HepG2 (cell line): ENCODE results near the gene GDI1. TPM values are rescaled to one million over a fixed set of nuclear protein-coding genes. Genes with fewer than 3 reads are reported as not detected.

Experiments
- ATF4 ChIP-seq, 2 experiments: fragments of 450-650 bp in 1 of 2; sonication (generic) in 1 of 2; formaldehyde crosslinking; IDR thresholded peaks; 2 replicates each; pipeline versions ENCODE4 v1.5.0 to v1.8.0; 2020 to 2022; ENCODE audit warnings: mild to moderate bottlenecking in 1 of 2, missing genetic modification reagents in 1 of 2
- CERS6 ChIP-seq: sonication (generic); formaldehyde crosslinking; IDR thresholded peaks from 2 replicates; pipeline ENCODE4 v1.5.0; 2020; ENCODE audit warnings: missing genetic modification reagents
- ELF3 ChIP-seq: IDR thresholded peaks from 2 replicates; pipeline ENCODE4 v1.6.1; 2016; ENCODE audit warnings: missing genetic modification reagents, missing compliant biosample characterization
- HES4 ChIP-seq: sonication (generic); formaldehyde crosslinking; IDR thresholded peaks from 2 replicates; pipeline ENCODE4 v1.9.0; 2021; ENCODE audit warnings: mild to moderate bottlenecking, missing genetic modification reagents, borderline replicate concordance
- HOXA9 ChIP-seq: sonication (generic); formaldehyde crosslinking; IDR thresholded peaks from 2 replicates; pipeline ENCODE4 v1.8.1; 2022; ENCODE audit warnings: missing genetic modification reagents, mild to moderate bottlenecking, moderate library complexity, borderline replicate concordance
- MXI1 ChIP-seq: IDR thresholded peaks from 3 replicates; pipeline ENCODE4 v1.6.1; 2012; ENCODE audit warnings: low read depth, low read length, inconsistent platforms, borderline replicate concordance
- PHF8 ChIP-seq: sonication (generic); formaldehyde crosslinking; IDR thresholded peaks from 2 replicates; pipeline ENCODE4 v1.5.0; 2020; ENCODE audit warnings: missing genetic modification reagents
- RAD21 ChIP-seq: fragments of 450-650 bp; formaldehyde crosslinking; IDR thresholded peaks from 2 replicates; pipeline ENCODE4 v1.5.0; 2020; ENCODE audit warnings: mild to moderate bottlenecking
- SALL2 ChIP-seq: sonication (generic); formaldehyde crosslinking; IDR thresholded peaks from 2 replicates; pipeline ENCODE4 v1.8.1; 2023; ENCODE audit warnings: mild to moderate bottlenecking, missing genetic modification reagents, inconsistent platforms
- SCMH1 ChIP-seq: sonication (generic); formaldehyde crosslinking; IDR thresholded peaks from 2 replicates; pipeline ENCODE4 v1.9.0; 2021; ENCODE audit warnings: missing genetic modification reagents, mild to moderate bottlenecking, borderline replicate concordance
- SNRNP70 ChIP-seq: fragments of 200-400 bp; formaldehyde crosslinking; IDR thresholded peaks from 2 replicates; pipeline ENCODE4 v1.6.1; 2017; ENCODE audit warnings: mild to moderate bottlenecking, low read depth, low read length, moderate library complexity
- SOX13 ChIP-seq, 3 experiments: fragments of 450-650 bp in 1 of 3; sonication (generic) in 1 of 3; formaldehyde crosslinking in 1 of 3; IDR thresholded peaks in 2 of 3; conservative IDR thresholded peaks in 1 of 3; 2 replicates each; pipeline versions ENCODE4 v1.5.0 to v1.6.1; 2016 to 2020; ENCODE audit warnings: antibody characterized with exemption in 1 of 3, mild to moderate bottlenecking in 1 of 3, missing compliant biosample characterization in 1 of 3, missing genetic modification reagents in 1 of 3, moderate library complexity in 1 of 3
- STAG1 ChIP-seq: sonication (generic); formaldehyde crosslinking; IDR thresholded peaks from 2 replicates; pipeline ENCODE4 v1.4.0; 2020; ENCODE audit warnings: missing genetic modification reagents
- XRCC5 ChIP-seq: fragments of 200-400 bp; formaldehyde crosslinking; optimal IDR thresholded peaks from 2 replicates; pipeline ENCODE3; 2017; ENCODE audit warnings: mild to moderate bottlenecking, low read length
- ZMAT5 ChIP-seq: sonication (generic); formaldehyde crosslinking; IDR thresholded peaks from 2 replicates; pipeline ENCODE4 v1.5.0; 2020; ENCODE audit warnings: mild to moderate bottlenecking, low read depth, missing genetic modification reagents, borderline replicate concordance
- ZNF354B ChIP-seq: sonication (generic); formaldehyde crosslinking; IDR thresholded peaks from 2 replicates; pipeline ENCODE4 v1.8.0; 2022; ENCODE audit warnings: mild to moderate bottlenecking, missing genetic modification reagents
- ZNF777 ChIP-seq: sonication (generic); formaldehyde crosslinking; IDR thresholded peaks from 2 replicates; pipeline ENCODE4 v1.4.0; 2020; ENCODE audit warnings: missing genetic modification reagents
- ZNF790 ChIP-seq: sonication (generic); formaldehyde crosslinking; IDR thresholded peaks from 2 replicates; pipeline ENCODE4 v1.8.0; 2022; ENCODE audit warnings: missing genetic modification reagents, mild to moderate bottlenecking, borderline replicate concordance
- polyA plus RNA-seq, 8 experiments: library from polyadenylated mRNA; depleted of rRNA in 3 of 8; stranded (reverse) in 7 of 8; unstranded in 1 of 8; fragments of >200 nt; fragmentation: Illumina TruSeq in 4 of 8; extraction: Trizol in 4 of 8; gene quantifications; 2 replicates each; pipeline versions ENCODE4 v1.2.1 to v1.2.3, GENCODE V29; 2011 to 2016; ENCODE audit warnings: low read depth in 4 of 8, missing spikeins in 1 of 8, mixed read lengths in 1 of 8; ENCODE audit not compliant: insufficient read depth in 1 of 8
- total RNA-seq, 5 experiments: library from RNA; depleted of rRNA; stranded (reverse); fragments of >200 nt; fragmentation: Illumina TruSeq; extraction: Trizol; gene quantifications; 2 replicates each; pipeline ENCODE4 v1.2.3, GENCODE V29; 2016; ENCODE audit warnings: low read depth in 1 of 5
- TF ChIP-seq, protein P1 (sequence below): sonication (generic); formaldehyde crosslinking; IDR thresholded peaks from 2 replicates; pipeline ENCODE4 v1.5.1; 2020; ENCODE audit warnings: missing genetic modification reagents, mild to moderate bottlenecking, borderline replicate concordance
- TF ChIP-seq, protein P2 (sequence below): sonication (generic); formaldehyde crosslinking; IDR thresholded peaks from 2 replicates; pipeline ENCODE4 v1.4.0; 2020; ENCODE audit warnings: missing genetic modification reagents

GDI1 gene
- total and polyA plus RNA-seq, 2 of the 13 experiments (the other 11 are each of a cell fraction or from before 2014, with no cell fraction given) = 17.4 to 105 TPM

DNA sequence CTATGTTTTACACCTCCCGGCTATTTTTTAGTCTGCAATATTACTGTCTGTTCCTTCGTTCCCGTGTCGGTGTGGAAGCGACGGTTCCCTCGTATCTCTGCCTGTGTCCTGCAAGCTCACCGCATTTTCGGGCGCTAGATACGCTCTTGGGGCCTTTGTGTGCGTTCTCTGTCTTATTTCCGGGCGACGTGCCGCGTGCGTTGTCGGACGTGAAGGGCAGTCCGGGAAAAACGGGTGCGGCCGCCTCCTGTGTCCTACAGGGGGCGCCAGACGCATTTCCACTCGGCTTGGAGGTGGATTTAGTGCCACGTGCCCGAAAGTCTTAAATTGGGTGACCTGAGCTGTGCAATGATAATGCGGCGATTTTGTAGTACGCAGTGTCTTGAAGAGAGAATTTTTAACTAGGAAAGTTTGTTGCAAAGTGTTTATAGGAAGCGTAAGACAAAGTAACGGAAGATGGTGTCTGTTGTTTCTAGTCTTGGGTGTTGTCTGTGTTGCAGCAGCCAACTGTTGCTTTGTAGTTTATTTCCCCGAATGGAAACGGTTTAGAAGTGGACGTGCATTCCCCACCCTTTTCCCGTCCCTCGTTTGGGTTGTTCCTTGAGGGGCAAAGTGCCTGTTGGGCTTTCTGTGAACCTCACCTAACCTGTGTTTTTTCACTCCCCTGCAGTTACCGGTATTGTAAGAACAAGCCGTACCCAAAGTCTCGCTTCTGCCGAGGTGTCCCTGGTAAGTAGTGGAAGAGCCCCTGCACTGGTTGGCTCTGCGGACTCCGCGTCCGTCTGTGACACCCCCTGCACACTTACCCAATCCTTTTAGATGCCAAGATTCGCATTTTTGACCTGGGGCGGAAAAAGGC lies 38.1 kb upstream of the GDI1 start (continued):
- no peak for TF ChIP-seq CERS6
- TF ChIP-seq HES4 = peak; percentile 11; the same call in 1 of the 2 replicates
- peak; percentile 72; the same call in 1 of the 3 replicates for TF ChIP-seq MXI1
- TF ChIP-seq SOX13 (IDR thresholded peaks at IDR 0.05) = no peak
- TF ChIP-seq SOX13 (CRISPR knock-in tag; conservative IDR thresholded peaks at IDR 0.05 in 1 of 2, IDR thresholded peaks at IDR 0.05 in 1 of 2) = peak in 1 of 2 experiments; percentile 16; a peak in 1 of 4 replicates
- no peak for TF ChIP-seq ZMAT5 (CRISPR knock-in tag)
- TF ChIP-seq ELF3 (CRISPR knock-in tag) = peak; percentile 34; the same call in 1 of the 2 replicates
- TF ChIP-seq HOXA9 (CRISPR knock-in tag) = 0 out of 2 replicates have a peak, but pooled peaks have one; percentile 5
- TF ChIP-seq XRCC5 = peak; percentile 33
- peak; percentile 51; the same call in 1 of the 2 replicates for TF ChIP-seq ZNF777 (CRISPR knock-in tag)
- TF ChIP-seq, protein P1, sequence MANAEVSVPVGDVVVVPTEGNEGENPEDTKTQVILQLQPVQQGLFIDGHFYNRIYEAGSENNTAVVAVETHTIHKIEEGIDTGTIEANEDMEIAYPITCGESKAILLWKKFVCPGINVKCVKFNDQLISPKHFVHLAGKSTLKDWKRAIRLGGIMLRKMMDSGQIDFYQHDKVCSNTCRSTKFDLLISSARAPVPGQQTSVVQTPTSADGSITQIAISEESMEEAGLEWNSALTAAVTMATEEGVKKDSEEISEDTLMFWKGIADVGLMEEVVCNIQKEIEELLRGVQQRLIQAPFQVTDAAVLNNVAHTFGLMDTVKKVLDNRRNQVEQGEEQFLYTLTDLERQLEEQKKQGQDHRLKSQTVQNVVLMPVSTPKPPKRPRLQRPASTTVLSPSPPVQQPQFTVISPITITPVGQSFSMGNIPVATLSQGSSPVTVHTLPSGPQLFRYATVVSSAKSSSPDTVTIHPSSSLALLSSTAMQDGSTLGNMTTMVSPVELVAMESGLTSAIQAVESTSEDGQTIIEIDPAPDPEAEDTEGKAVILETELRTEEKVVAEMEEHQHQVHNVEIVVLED (CRISPR knock-in tag) = 0 out of 2 replicates have a peak, but pooled peaks have one; percentile 25
- TF ChIP-seq RAD21 = peak; percentile 15; the same call in 1 of the 2 replicates
- peak in 1 of 2 experiments; percentile 15; a peak in 1 of 4 replicates for TF ChIP-seq ATF4 (CRISPR knock-in tag; IDR thresholded peaks at IDR 0.05)
- peak; percentile 37; the same call in 1 of the 2 replicates for TF ChIP-seq PHF8 (CRISPR knock-in tag)
- TF ChIP-seq SALL2 (CRISPR knock-in tag) = 0 out of 2 replicates have a peak, but pooled peaks have one; percentile 18
- TF ChIP-seq, protein P2, sequence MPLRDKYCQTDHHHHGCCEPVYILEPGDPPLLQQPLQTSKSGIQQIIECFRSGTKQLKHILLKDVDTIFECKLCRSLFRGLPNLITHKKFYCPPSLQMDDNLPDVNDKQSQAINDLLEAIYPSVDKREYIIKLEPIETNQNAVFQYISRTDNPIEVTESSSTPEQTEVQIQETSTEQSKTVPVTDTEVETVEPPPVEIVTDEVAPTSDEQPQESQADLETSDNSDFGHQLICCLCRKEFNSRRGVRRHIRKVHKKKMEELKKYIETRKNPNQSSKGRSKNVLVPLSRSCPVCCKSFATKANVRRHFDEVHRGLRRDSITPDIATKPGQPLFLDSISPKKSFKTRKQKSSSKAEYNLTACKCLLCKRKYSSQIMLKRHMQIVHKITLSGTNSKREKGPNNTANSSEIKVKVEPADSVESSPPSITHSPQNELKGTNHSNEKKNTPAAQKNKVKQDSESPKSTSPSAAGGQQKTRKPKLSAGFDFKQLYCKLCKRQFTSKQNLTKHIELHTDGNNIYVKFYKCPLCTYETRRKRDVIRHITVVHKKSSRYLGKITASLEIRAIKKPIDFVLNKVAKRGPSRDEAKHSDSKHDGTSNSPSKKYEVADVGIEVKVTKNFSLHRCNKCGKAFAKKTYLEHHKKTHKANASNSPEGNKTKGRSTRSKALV (CRISPR knock-in tag) = 0 out of 2 replicates have a peak, but pooled peaks have one; percentile 8
- TF ChIP-seq ZNF354B (CRISPR knock-in tag) = no peak
- peak; percentile 37 for TF ChIP-seq STAG1 (CRISPR knock-in tag)
- TF ChIP-seq SNRNP70 = no peak
- TF ChIP-seq SCMH1 (CRISPR knock-in tag) = no peak
- TF ChIP-seq ZNF790 (CRISPR knock-in tag) = 0 out of 2 replicates have a peak, but pooled peaks have one; percentile 29
